Hepatocyte (in vitro differentiated cells): ENCODE results near the gene APPL2.

Experiments
- EZH2phosphoT487 ChIP-seq: fragments of 200-600 bp; sonication (generic); IDR thresholded peaks from one replicate; pipeline ENCODE4 v1.6.1; 2018; ENCODE audit warnings: antibody characterized with exemption, mild to moderate bottlenecking, low read depth, moderate library complexity; ENCODE audit not compliant: unreplicated experiment, severe bottlenecking
- TF ChIP-seq, protein P1 (sequence below): fragments of 200-600 bp; sonication (generic); IDR thresholded peaks from 2 replicates; pipeline ENCODE4 v1.5.1; 2016; ENCODE audit warnings: antibody characterized with exemption, mild to moderate bottlenecking; ENCODE audit not compliant: poor library complexity

GRCh38 chr12:105272152-105272551 is 36.2 kb upstream of the APPL2 start:
- TF ChIP-seq, protein P1, sequence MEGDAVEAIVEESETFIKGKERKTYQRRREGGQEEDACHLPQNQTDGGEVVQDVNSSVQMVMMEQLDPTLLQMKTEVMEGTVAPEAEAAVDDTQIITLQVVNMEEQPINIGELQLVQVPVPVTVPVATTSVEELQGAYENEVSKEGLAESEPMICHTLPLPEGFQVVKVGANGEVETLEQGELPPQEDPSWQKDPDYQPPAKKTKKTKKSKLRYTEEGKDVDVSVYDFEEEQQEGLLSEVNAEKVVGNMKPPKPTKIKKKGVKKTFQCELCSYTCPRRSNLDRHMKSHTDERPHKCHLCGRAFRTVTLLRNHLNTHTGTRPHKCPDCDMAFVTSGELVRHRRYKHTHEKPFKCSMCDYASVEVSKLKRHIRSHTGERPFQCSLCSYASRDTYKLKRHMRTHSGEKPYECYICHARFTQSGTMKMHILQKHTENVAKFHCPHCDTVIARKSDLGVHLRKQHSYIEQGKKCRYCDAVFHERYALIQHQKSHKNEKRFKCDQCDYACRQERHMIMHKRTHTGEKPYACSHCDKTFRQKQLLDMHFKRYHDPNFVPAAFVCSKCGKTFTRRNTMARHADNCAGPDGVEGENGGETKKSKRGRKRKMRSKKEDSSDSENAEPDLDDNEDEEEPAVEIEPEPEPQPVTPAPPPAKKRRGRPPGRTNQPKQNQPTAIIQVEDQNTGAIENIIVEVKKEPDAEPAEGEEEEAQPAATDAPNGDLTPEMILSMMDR = no peak
- TF ChIP-seq EZH2phosphoT487 = no peak
